Stimulated activated CD4-positive, alpha-beta T cell treated with anti-CD3 and anti-CD28 coated beads, Interleukin-4, amount 100 ng/mL, for 4 hours (primary cell): ENCODE measurements around the gene KRTAP5-10.
"Not testable (repeated sequence)": the region's sequence is repeated elsewhere in the genome, so short reads cannot be mapped to it uniquely, and the experiment has no call there.

Experiments used
- DNase-seq, 2 experiments: peaks; one replicate each; pipeline ENCODE4 v3.0.0-alpha.2; 2020

Gene KRTAP5-10

GRCh38 chr11:71574418-71574817 lies 9.1 kb downstream of the KRTAP5-10 start:
- no peak for DNase-seq

GRCh38 chr11:71575723-71576424 lies 10.5 kb downstream of the KRTAP5-10 start:
- DNase-seq, result no peak

GRCh38 chr11:71576688-71577465 lies 11.5 kb downstream of the KRTAP5-10 start:
- not testable (repeated sequence) for DNase-seq

- DNase-seq, result no peak
These were observed 12.2 kb downstream of the KRTAP5-10 start for GRCh38 chr11:71577469-71578004.

GRCh38 chr11:71579513-71579912 lies 14.2 kb downstream of the KRTAP5-10 start:
- not testable (repeated sequence) for DNase-seq

GRCh38 chr11:71580057-71581003 lies 15.0 kb downstream of the KRTAP5-10 start:
- DNase-seq, result peak; percentile 6 to 27

- DNase-seq, result no peak
These were observed 16.5 kb downstream of the KRTAP5-10 start for GRCh38 chr11:71581826-71582225.

GRCh38 chr11:71582309-71582895 lies 17.0 kb downstream of the KRTAP5-10 start, which contains the start of gene KRTAP5-11:
Gene KRTAP5-11 (minus strand): TSS chr11:71582875. CDS start chr11:71582837, 38 bp downstream.
- DNase-seq, result no peak

GRCh38 chr11:71582969-71583368 lies 17.6 kb downstream of the KRTAP5-10 start:
- DNase-seq, result not testable (repeated sequence)

- not testable (repeated sequence) for DNase-seq
These were observed 20.3 kb downstream of the KRTAP5-10 start for GRCh38 chr11:71585673-71586072.

GRCh38 chr11:71588314-71588713 lies 23.0 kb downstream of the KRTAP5-10 start:
- DNase-seq, result not testable (repeated sequence)

- peak; percentile 60 to 68 for DNase-seq
These were observed 23.6 kb downstream of the KRTAP5-10 start for GRCh38 chr11:71588822-71589545.

GRCh38 chr11:71589546-71589920 lies 24.2 kb downstream of the KRTAP5-10 start:
- DNase-seq, result not testable (repeated sequence)

GRCh38 chr11:71603221-71603620 lies 37.9 kb downstream of the KRTAP5-10 start:
- not testable (repeated sequence) for DNase-seq

- DNase-seq, result peak; percentile 6
These were observed 39.6 kb downstream of the KRTAP5-10 start for GRCh38 chr11:71604798-71605488.

GRCh38 chr11:71606853-71607519 lies 41.6 kb downstream of the KRTAP5-10 start:
- DNase-seq, result not testable (repeated sequence)

GRCh38 chr11:71607520-71608216 lies 42.3 kb downstream of the KRTAP5-10 start:
- DNase-seq, result not testable (repeated sequence)

- DNase-seq, result not testable (repeated sequence)
These were observed 42.9 kb downstream of the KRTAP5-10 start for GRCh38 chr11:71608272-71608671.

GRCh38 chr11:71611218-71611910 lies 46.0 kb downstream of the KRTAP5-10 start:
- not testable (repeated sequence) for DNase-seq
